ENCODE data around the gene SCN4A.

SCN4A gene

GRCh38 chr17:63955791-63956190 lies 16.9 kb downstream of the SCN4A start:
- no peak for DNase-seq (ENCODE audit: low read depth, low spot score)

- DNase-seq (ENCODE audit: low read depth, low spot score): no peak
These were observed 17.5 kb downstream of the SCN4A start for GRCh38 chr17:63955232-63955631.

GRCh38 chr17:63954402-63955063 lies 18.2 kb downstream of the SCN4A start:
- DNase-seq (ENCODE audit: low read depth, low spot score): no peak

GRCh38 chr17:63950940-63951907 lies 21.5 kb downstream of the SCN4A start:
- no peak for DNase-seq (ENCODE audit: low read depth, low spot score)

DNA sequence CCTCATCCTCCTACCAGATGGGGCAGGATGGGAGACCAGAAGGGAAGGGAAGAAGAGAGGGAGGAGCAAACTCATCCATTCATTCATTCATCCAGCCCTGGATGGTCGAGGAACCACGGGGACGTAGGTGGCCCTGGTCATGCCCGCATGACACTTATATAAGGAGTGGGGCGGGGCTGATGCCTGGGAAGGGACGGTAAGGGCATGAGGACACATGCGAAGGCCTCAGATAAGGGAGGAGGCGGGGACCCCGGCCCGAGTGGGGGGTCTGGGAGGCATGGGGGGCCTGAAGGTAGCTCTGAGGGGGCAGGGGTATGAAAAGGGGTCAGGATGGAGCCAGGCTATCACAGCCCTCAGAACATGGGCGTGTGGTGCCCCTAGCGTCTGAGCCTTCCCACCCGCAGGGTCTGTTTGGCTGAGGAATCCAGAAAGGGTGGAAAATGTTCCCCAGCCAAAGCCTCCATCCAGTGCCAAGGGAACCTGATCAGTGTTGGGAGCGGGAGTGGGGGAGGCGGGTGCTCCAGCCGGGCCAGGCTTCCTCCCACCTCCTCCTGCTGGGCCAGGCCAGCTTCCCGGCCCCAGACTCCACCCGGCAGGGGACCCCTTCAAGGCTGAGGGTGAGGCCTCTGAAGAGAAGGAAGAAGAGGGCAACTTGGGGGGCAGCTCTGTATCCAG lies 23.0 kb downstream of the SCN4A start:
- DNase-seq (ENCODE audit: low read depth, low spot score): no peak

DNA sequence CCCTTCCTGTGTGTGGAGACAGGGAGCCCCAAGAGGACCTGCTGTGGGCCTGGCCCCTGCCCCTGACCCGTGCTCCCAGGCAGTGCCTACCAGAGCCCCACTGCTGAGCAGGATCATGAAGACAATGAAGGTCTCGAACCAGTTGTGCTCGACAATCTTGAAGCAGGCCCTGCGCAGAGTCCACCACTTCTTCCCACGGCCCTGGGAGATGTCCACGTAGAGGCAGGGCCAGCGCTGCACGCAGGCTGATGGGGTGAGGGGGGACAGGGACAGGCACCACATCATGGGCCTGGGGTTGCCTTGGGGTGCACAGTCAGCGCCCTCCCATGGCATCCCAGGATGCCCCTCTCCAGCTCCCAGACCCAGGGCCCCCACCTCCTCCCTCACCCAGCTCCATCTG lies 24.2 kb downstream of the SCN4A start:
- DNase-seq (ENCODE audit: low read depth, low spot score): no peak

- DNase-seq (ENCODE audit: low read depth, low spot score): no peak
These were observed 24.9 kb downstream of the SCN4A start for GRCh38 chr17:63947711-63948330.

DNA sequence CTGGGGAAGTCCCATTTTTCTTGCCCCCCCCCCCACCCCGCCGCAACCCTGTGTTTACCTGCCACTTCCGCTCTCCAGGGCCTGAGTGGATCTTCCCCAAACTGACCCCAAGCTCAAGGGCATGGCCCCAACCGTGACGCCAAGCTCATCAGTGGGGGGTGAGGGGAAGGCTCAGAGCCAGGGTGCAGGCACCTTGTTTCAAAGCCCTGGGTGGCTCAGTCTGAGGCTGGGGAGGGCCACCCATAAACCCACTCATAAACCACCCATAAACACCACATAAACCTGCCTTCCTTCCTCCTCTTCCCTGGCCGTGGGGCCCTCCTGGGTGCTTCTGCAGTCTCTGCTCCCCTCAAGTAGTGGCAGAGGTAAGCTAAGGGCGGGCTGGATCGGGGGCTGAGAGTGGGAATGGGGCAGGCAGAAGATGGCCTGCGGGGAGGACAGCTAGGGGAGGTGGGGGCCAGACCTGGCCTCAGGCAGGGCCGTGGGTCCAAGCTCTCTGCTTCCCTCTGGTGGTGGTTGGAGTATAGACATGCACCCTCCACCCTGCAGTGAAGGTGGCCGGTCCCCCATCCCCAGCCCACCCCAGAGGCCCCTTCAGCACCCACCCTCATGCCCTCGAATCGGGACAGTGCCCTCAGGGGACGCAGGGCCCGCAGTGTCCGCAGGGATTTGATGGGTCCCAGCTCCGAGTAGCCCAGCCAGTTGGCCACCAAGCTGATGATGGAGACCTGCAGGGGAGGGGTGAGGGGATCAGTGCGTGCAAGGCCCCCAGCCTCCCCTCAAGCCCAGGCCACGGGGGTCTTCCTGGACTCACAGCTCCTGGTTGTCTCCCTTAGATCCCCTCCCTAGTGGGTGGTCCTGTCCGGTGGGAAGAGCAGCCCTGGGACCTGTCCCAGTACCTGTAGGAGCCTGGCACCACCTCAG lies 26.0 kb downstream of the SCN4A start:
- DNase-seq (ENCODE audit: low read depth, low spot score): peak; percentile 47

- no peak for DNase-seq (ENCODE audit: low read depth, low spot score)
These were observed 26.8 kb downstream of the SCN4A start for GRCh38 chr17:63945784-63946439.

GRCh38 chr17:63944736-63945499 lies 27.8 kb downstream of the SCN4A start:
- DNase-seq (ENCODE audit: low read depth, low spot score): no peak

GRCh38 chr17:63943745-63944144 lies 29.0 kb downstream of the SCN4A start:
- DNase-seq (ENCODE audit: low read depth, low spot score): no peak

- no peak for DNase-seq (ENCODE audit: low read depth, low spot score)
These were observed 30.3 kb downstream of the SCN4A start for GRCh38 chr17:63942309-63942985.

DNA sequence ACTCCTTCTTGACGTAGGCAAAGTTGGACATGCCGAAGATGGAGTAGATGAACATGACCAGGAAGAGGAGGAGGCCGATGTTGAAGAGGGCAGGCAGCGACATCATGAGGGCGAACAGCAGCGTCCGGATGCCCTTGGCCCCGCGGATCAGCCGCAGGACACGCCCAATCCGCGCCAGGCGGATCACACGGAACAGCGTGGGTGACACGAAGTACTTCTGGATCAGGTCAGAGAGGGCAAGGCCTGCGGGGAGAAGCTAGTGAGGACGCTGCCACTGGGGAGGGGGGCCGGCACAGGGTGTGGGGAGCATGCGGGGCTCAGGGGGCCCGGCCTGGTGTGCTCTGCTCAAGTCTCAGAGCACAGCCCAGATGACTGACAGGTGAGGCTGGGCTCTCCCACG lies 31.0 kb downstream of the SCN4A start:
- DNase-seq (ENCODE audit: low read depth, low spot score): no peak

DNA sequence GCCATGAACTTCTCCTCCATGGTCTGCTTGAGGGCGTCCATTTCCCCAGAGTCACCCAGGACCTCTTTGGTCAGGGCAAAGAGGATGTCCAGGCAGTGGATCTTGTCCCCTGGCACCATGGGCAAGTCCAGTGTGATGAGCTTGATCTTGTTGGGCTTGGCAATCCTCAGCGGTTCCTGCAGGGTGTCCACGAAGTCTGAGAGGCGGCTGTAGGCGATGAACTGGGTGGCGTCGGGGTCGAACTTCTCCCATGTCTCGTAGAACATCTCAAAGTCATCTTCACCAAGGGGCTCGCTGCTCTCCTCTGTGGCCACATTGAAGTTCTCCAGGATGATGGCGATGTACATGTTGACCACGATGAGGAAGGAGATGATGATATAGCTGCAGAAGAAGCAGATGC lies 31.6 kb downstream of the SCN4A start:
- no peak for DNase-seq (ENCODE audit: low read depth, low spot score)

DNA sequence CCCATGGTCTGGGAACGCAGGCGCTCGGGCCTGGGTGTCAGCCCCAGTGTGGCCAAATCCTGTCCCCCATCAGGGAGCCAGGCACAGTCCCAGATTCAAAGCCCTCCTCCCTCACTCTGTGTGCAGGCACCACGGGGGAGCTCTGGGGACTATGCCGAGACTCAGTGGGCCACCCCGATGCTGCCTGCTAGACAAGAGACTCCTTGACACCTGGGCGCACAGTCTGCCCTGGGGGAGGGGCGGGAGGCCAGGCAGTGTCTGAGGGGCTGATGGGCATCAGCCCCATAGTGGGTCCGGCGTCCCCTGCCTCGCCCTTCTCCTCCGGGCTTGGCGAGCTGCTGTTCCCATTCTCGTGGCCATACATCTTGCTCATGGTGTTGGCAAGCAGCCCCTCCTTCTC lies 32.1 kb downstream of the SCN4A start:
- DNase-seq (ENCODE audit: low read depth, low spot score): no peak

GRCh38 chr17:63939884-63940283 lies 32.8 kb downstream of the SCN4A start:
- no peak for DNase-seq (ENCODE audit: low read depth, low spot score)

DNA sequence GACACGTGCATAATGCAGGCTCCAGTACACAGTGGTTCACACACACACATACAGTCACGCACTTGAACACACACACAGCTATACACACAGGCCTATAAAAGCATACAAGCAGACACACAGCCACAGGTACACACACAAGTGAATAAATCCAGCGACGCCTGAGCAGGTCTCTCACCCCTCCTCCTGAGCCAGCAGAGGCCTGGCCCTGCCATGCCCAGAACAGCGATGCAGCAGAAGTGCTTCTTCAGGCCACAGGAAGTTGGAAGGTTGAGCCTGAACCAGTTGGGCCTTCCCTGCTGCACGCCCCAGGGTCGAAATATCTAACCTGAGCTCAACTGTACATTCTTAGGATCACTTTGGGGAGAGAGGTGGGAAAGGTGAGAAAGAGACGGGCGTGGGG lies 33.3 kb downstream of the SCN4A start:
- DNase-seq (ENCODE audit: low read depth, low spot score): no peak

GRCh38 chr17:63937920-63938319 lies 34.8 kb downstream of the SCN4A start:
- DNase-seq (ENCODE audit: low read depth, low spot score): no peak

DNA sequence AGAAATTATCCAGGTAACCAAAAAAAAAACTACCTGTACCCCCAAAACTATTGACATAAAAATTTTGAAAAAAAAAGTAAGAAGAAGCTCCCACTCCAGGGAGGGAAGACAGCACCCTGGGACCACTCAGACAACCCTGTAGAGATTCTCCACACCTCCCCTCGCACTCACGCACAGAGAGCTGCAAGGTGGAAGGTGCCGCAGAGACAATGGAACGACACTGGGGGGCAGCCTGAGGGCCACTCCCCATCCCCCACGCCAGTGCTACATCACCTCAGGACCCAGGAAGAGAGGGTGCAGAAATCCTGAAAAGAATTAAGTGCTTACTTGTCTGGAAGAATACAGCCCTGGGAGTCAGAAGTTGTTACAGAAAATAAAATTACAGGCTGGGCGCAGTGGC lies 35.4 kb downstream of the SCN4A start:
- no peak for DNase-seq (ENCODE audit: low read depth, low spot score)

Measured in astrocyte of the hippocampus (primary cell).